ENCODE data around the gene COL5A2. TPM values are rescaled to one million over a fixed set of nuclear protein-coding genes. Genes with fewer than 3 reads are reported as not detected.

The COL5A2 gene
- total and polyA plus RNA-seq, 2 donors (not counting 3 experiments of a cell fraction or from before 2014, with no cell fraction given), result 47.4 to 123 TPM

DNA sequence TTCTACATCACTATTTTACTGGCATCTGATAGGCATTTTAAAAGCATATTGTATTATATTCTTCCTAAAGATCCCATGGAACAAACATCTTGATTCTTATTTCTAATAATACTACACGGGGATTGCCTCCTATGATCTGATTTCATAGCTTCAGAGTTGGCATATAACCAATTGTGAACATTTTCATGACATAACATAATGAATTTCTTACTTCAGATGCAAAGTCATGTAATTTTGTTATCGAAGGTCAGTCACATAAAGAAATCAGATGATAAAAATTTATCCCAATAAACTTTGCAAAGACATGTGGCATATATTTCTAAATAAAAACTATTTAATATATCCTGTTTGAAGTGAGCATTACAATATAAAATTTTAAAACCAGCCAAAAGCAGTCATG, 93.3 kb downstream of the COL5A2 start:
- Histone ChIP-seq H4K20me1 (replicated peaks; ENCODE audit: control insufficient read depth, extremely low read depth, insufficient read depth, low read length) (no peaks in the 10 kb centered on the region), H3K9me1 (replicated peaks; ENCODE audit: control insufficient read depth, extremely low read depth, insufficient read depth, low read length) (no peaks in the 10 kb centered on the region), H3K9me3 (replicated peaks; ENCODE audit: control insufficient read depth, insufficient read depth, low read length) (no peaks in the 10 kb centered on the region), H3K9ac (replicated peaks; ENCODE audit: extremely low read depth, insufficient read depth, low read length) (no peak overlapping the region), H3K27me3 (ENCODE audit: control insufficient read depth in 2 of 2, insufficient read depth in 2 of 2, low read length in 2 of 2) (no peaks in the 10 kb centered on the region), H3K4me2 (ENCODE audit: insufficient read depth, low read length) (no peak overlapping the region), H3K4me1 (ENCODE audit: control insufficient read depth, extremely low read depth, insufficient read depth, low read length) (no peaks in the 10 kb centered on the region), H2AFZ (ENCODE audit: low read depth, low read length) (no peak overlapping the region), H3K4me3 (replicated peaks in 1 of 3; ENCODE audit: insufficient read depth in 1 of 3, low read depth in 1 of 3, low read length in 3 of 3) (no peak overlapping the region), H3K27ac (ENCODE audit: insufficient read depth, low read depth, low read length) (no peak overlapping the region), H3K36me3 (ENCODE audit: control insufficient read depth in 2 of 2, extremely low read depth in 1 of 2, insufficient read depth in 2 of 2, low read length in 2 of 2) (peaks cover 2 to 5% of the 10 kb centered on the region in 2 experiments), H3K79me2 (ENCODE audit: control insufficient read depth, insufficient read depth, low read length) (no peaks in the 10 kb centered on the region)
- ChIA-PET POLR2A (no interaction called here), CTCF (no interaction called here)
- TF ChIP-seq CTCF (IDR thresholded peaks at IDR 0.05; ENCODE audit: extremely low read depth in 1 of 2, insufficient read depth in 1 of 2, low read depth in 1 of 2, low read length in 2 of 2), result no peak
- no peak for TF ChIP-seq EZH2 (IDR thresholded peaks at IDR 0.05; ENCODE audit: borderline replicate concordance, low read depth, low read length, severe bottlenecking)
- TF ChIP-seq FOS (IDR thresholded peaks at IDR 0.05; ENCODE audit: borderline replicate concordance, insufficient read depth, low read length), result no peak
- no peak for TF ChIP-seq POLR2AphosphoS5 (IDR thresholded peaks at IDR 0.05; ENCODE audit: insufficient read depth, low read depth, low read length)
- BruUV-seq (replicated peaks), result no TSS peak
- DNase-seq (ENCODE audit: low read depth, low spot score) (no peak), FAIRE-seq (no peak)
- dilution Hi-C loops (cut with MboI; ENCODE audit: extremely low pct_ligation_motif_present, low sequenced_read_pairs), result no loop called here
- intact Hi-C loops (cut with micrococcal nuclease), result no loop called here

DNA sequence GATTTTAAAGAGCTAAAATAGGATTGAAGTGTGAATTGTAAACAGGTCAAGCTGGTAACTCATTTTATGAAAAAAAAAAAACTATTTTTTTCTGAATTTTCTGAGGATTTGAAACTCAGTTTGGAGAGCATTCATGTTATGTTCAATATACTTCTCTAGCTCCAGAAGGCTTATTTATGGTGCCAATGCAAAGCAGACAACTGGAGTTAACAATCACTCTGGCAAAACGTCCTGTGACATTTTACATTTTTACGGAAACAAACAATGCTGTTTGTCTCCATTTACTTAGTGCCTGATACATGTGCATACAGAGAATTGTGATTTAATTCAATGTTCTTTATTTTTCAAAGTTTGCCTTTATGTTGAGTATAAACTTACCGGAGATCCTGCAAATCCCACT, 96.0 kb downstream of the COL5A2 start:
- ChIA-PET CTCF (interaction anchor here (1.2 to 1.3 kb wide), 2 partner anchors 10 to 558 kb away, joined by 3 read pairs; no protein-coding TSS in a partner anchor), POLR2A (no interaction called here)
- H3K4me1 ChIP-seq (ENCODE audit: control insufficient read depth, extremely low read depth, insufficient read depth, low read length), result no peaks in the 10 kb centered on the region
- H3K4me3 ChIP-seq (replicated peaks in 1 of 3; ENCODE audit: insufficient read depth in 1 of 3, low read depth in 1 of 3, low read length in 3 of 3), result no peak overlapping the region
- no peak overlapping the region for H3K9ac ChIP-seq (replicated peaks; ENCODE audit: extremely low read depth, insufficient read depth, low read length)
- no TSS peak for BruUV-seq (replicated peaks)
- DNase-seq (ENCODE audit: low read depth, low spot score), result no peak
- TF ChIP-seq JUN (IDR thresholded peaks at IDR 0.05; ENCODE audit: borderline replicate concordance, insufficient read depth, insufficient read length, low read depth), result no peak
- no peak for TF ChIP-seq MYC (IDR thresholded peaks at IDR 0.05; ENCODE audit: low read depth, low read length)
- TF ChIP-seq, protein P1, sequence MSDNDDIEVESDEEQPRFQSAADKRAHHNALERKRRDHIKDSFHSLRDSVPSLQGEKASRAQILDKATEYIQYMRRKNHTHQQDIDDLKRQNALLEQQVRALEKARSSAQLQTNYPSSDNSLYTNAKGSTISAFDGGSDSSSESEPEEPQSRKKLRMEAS (IDR thresholded peaks at IDR 0.05; ENCODE audit: insufficient read depth, insufficient read length), result no peak
- no peak for TF ChIP-seq POLR2AphosphoS5 (IDR thresholded peaks at IDR 0.05; ENCODE audit: insufficient read depth, low read depth, low read length)
- TF ChIP-seq GATA2 (IDR thresholded peaks at IDR 0.05; ENCODE audit: insufficient read depth, insufficient read length, low read depth, low read length), result no peak
- no peak for TF ChIP-seq CTCF (IDR thresholded peaks at IDR 0.05; ENCODE audit: extremely low read depth in 1 of 2, insufficient read depth in 1 of 2, low read depth in 1 of 2, low read length in 2 of 2)
- no peak for TF ChIP-seq POLR2A (IDR thresholded peaks at IDR 0.05; ENCODE audit: low read depth, low read length)
- TF ChIP-seq EZH2 (IDR thresholded peaks at IDR 0.05; ENCODE audit: borderline replicate concordance, low read depth, low read length, severe bottlenecking), result no peak
- TF ChIP-seq FOS (IDR thresholded peaks at IDR 0.05; ENCODE audit: borderline replicate concordance, insufficient read depth, low read length), result no peak
- intact Hi-C loops (cut with micrococcal nuclease) (no loop called here), dilution Hi-C loops (cut with MboI; ENCODE audit: extremely low pct_ligation_motif_present, low sequenced_read_pairs) (no loop called here)
- H3K27ac ChIP-seq (ENCODE audit: insufficient read depth, low read depth, low read length), result no peak overlapping the region
- no peaks in the 10 kb centered on the region for H3K9me1 ChIP-seq (replicated peaks; ENCODE audit: control insufficient read depth, extremely low read depth, insufficient read depth, low read length)
- peaks cover 0 to 7% of the 10 kb centered on the region in 2 experiments for H3K36me3 ChIP-seq (ENCODE audit: control insufficient read depth in 2 of 2, extremely low read depth in 1 of 2, insufficient read depth in 2 of 2, low read length in 2 of 2)
- H3K4me2 ChIP-seq (ENCODE audit: insufficient read depth, low read length), result no peak overlapping the region
- no peaks in the 10 kb centered on the region for H3K79me2 ChIP-seq (ENCODE audit: control insufficient read depth, insufficient read depth, low read length)
- H3K9me3 ChIP-seq (replicated peaks; ENCODE audit: control insufficient read depth, insufficient read depth, low read length), result no peaks in the 10 kb centered on the region
- H4K20me1 ChIP-seq (replicated peaks; ENCODE audit: control insufficient read depth, extremely low read depth, insufficient read depth, low read length), result no peaks in the 10 kb centered on the region
- H3K27me3 ChIP-seq (ENCODE audit: control insufficient read depth in 2 of 2, insufficient read depth in 2 of 2, low read length in 2 of 2), result no peaks in the 10 kb centered on the region
- no peak for FAIRE-seq
- H2AFZ ChIP-seq (ENCODE audit: low read depth, low read length), result no peak overlapping the region

All from endothelial cell of umbilical vein (primary cell).